GM12878 (cell line): ENCODE measurements around the gene SELENOM. TPM values are rescaled to one million over a fixed set of nuclear protein-coding genes. Genes with fewer than 3 reads are reported as not detected.

Experiments
- ATAC-seq: fragments of 200-7000 bp; cut with Tn5 transposase; 3 replicates; pipeline ENCODE4 v1.9.1; 2020; ENCODE audit warnings: mild to moderate bottlenecking, moderate library complexity
- BruUV-seq: library from RNA; stranded (reverse); fragments of 400-500 nt; replicated peaks from 2 replicates; lab custom pipeline; 2021; lab: Mats Ljungman, UMichigan
- CTCF ChIA-PET: fragments of 300-600 bp; sonication (Branson Sonifier 250); formaldehyde crosslinking; extraction: SDS; loops from one replicate; lab custom pipeline; 2021; ENCODE audit warnings: inconsistent platforms; lab: Yijun Ruan, JAX
- POLR2A ChIA-PET: fragments of 350-600 bp; formaldehyde crosslinking; extraction: SDS; loops from one replicate; lab custom pipeline; 2021; ENCODE audit warnings: inconsistent platforms; lab: Charles Lee
- RAD21 ChIA-PET: fragments of 300-600 bp; sonication (Branson Sonifier 250); formaldehyde crosslinking; loops from one replicate; lab custom pipeline; 2023; ENCODE audit warnings: antibody characterized with exemption; ENCODE audit not compliant: unreplicated experiment; lab: Charles Lee
- SMC1A ChIA-PET: fragments of 300-600 bp; sonication (Branson Sonifier 250); formaldehyde crosslinking; loops from one replicate; lab custom pipeline; 2023; ENCODE audit not compliant: unreplicated experiment, uncharacterized antibody; lab: Charles Lee
- DNase-seq: peaks from one replicate; pipeline ENCODE4 v3.0.0-alpha.2; 2011; ENCODE audit warnings: low read depth, low spot score
- FAIRE-seq: peaks from 3 replicates; lab custom pipeline; 2011; peaks lifted over from hg19 to GRCh38; lab: Jason Lieb, UNC
- H2AFZ ChIP-seq: 2 replicates; pipeline ENCODE4 v1.6.0; 2011; ENCODE audit warnings: low read depth, low read length, control low read depth; ENCODE audit not compliant: control insufficient read depth
- H3K27ac ChIP-seq: 2 replicates; pipeline ENCODE4 v1.5.1; 2011; ENCODE audit warnings: control low read depth; ENCODE audit not compliant: control insufficient read depth, insufficient read depth
- H3K27me3 ChIP-seq, 2 experiments: replicated peaks in 1 of 2; 2 replicates each; pipeline versions ENCODE4 v1.6.0 to v1.6.1; 2011; ENCODE audit warnings: low read length in 1 of 2; ENCODE audit not compliant: control insufficient read depth in 2 of 2, insufficient read depth in 2 of 2
- H3K36me3 ChIP-seq, 2 experiments: 2 replicates each; pipeline ENCODE4 v1.5.1; 2011; ENCODE audit warnings: low read length in 1 of 2; ENCODE audit not compliant: control insufficient read depth in 2 of 2, insufficient read depth in 2 of 2
- H3K4me1 ChIP-seq: 2 replicates; pipeline ENCODE4 v1.6.1; 2011; ENCODE audit warnings: mild to moderate bottlenecking, low read length, moderate library complexity, mixed read lengths; ENCODE audit not compliant: control insufficient read depth, insufficient read depth
- H3K4me2 ChIP-seq: 2 replicates; pipeline ENCODE4 v1.6.0; 2011; ENCODE audit warnings: control low read depth; ENCODE audit not compliant: control insufficient read depth, insufficient read depth
- H3K4me3 ChIP-seq: fragments of 200-600 bp; sonication (generic); 2 replicates; pipeline ENCODE4 v1.5.1; 2016
- H3K79me2 ChIP-seq: 2 replicates; pipeline ENCODE4 v1.6.0; 2011; ENCODE audit warnings: low read length; ENCODE audit not compliant: control insufficient read depth, insufficient read depth
- H3K9ac ChIP-seq: 2 replicates; pipeline ENCODE4 v1.8.0; 2011; ENCODE audit warnings: low read length, control low read depth, mixed read lengths; ENCODE audit not compliant: control insufficient read depth, insufficient read depth
- H3K9me3 ChIP-seq: replicated peaks from 3 replicates; pipeline ENCODE4 v1.5.1; 2011; ENCODE audit warnings: mild to moderate bottlenecking, low read length; ENCODE audit not compliant: control insufficient read depth, insufficient read depth
- H4K20me1 ChIP-seq: 2 replicates; pipeline ENCODE4 v1.6.0; 2011; ENCODE audit not compliant: control insufficient read depth, insufficient read depth
- EZH2 ChIP-seq: IDR thresholded peaks from 2 replicates; pipeline ENCODE4 v1.6.1; 2012; ENCODE audit warnings: low read depth, mild to moderate bottlenecking, control low read depth, inconsistent platforms, low read length, borderline replicate concordance; ENCODE audit not compliant: control insufficient read depth
- FOXM1 ChIP-seq: IDR thresholded peaks from 2 replicates; pipeline ENCODE4 v1.6.1; 2012; ENCODE audit warnings: low read depth, mild to moderate bottlenecking, inconsistent platforms, low read length, moderate library complexity
- GATAD2B ChIP-seq: fragments of 450-650 bp; conservative IDR thresholded peaks from 2 replicates; pipeline ENCODE4 v1.6.1; 2017; ENCODE audit warnings: low read depth, mild to moderate bottlenecking, moderate library complexity
- IKZF1 ChIP-seq: fragments of 450-650 bp; conservative IDR thresholded peaks from 2 replicates; pipeline ENCODE4 v1.6.1; 2017; ENCODE audit warnings: antibody characterized with exemption, mild to moderate bottlenecking
- KDM1A ChIP-seq: fragments of 200-600 bp; sonication (generic); IDR thresholded peaks from 2 replicates; pipeline ENCODE4 v1.6.1; 2016; ENCODE audit warnings: borderline replicate concordance
- NFIC ChIP-seq: IDR thresholded peaks from 2 replicates; pipeline ENCODE4 v1.6.1; 2012; ENCODE audit warnings: low read depth, mild to moderate bottlenecking, inconsistent platforms, low read length, moderate library complexity
- NR2F1 ChIP-seq: fragments of 450-650 bp; conservative IDR thresholded peaks from 2 replicates; pipeline ENCODE4 v1.6.1; 2017; ENCODE audit warnings: mild to moderate bottlenecking
- SMC3 ChIP-seq: IDR thresholded peaks from 2 replicates; pipeline ENCODE4 v1.6.1; 2011; ENCODE audit warnings: low read length, improper control_type of control experiment, borderline replicate concordance
- TBL1XR1 ChIP-seq: IDR thresholded peaks from 2 replicates; pipeline ENCODE4 v1.6.1; 2012; ENCODE audit warnings: low read depth, low read length, improper control_type of control experiment
- in situ Hi-C: fragments of 300-500 bp; cut with MboI; formaldehyde crosslinking; loops from 9 replicates; pipeline ENCODE4 v1.14.3; 2018; ENCODE audit warnings: mixed read lengths
- intact Hi-C: fragments of 100-400 bp; cut with micrococcal nuclease; formaldehyde crosslinking; loops from one replicate; pipeline ENCODE4 v1.14.2; 2022; ENCODE audit not compliant: unreplicated experiment
- polyA plus RNA-seq, 11 experiments: library from polyadenylated mRNA; depleted of rRNA in 4 of 11; unstranded in 6 of 11; stranded (reverse) in 5 of 11; fragments of >200 nt; fragmentation: Nextera tagmentation in 4 of 11; fragmentation: Illumina TruSeq in 1 of 11; extraction: Ambion mirVana in 4 of 11; extraction: Trizol in 1 of 11; gene quantifications; 1 replicate in 1 of 11; 2 replicates in 10 of 11; pipeline versions ENCODE4 v1.2.1 to v1.2.3, GENCODE V29; 2011 to 2016; ENCODE audit warnings: inconsistent platforms in 2 of 11, missing spikeins in 2 of 11, low read depth in 1 of 11
- total RNA-seq, 4 experiments: library from RNA; depleted of rRNA in 3 of 4; stranded (reverse); fragments of >200 nt in 3 of 4; fragmentation: Illumina TruSeq in 1 of 4; extraction: Trizol in 1 of 4; gene quantifications; 2 replicates each; pipeline versions ENCODE4 v1.2.1 to v1.2.3, GENCODE V29; 2013 to 2021
- TF ChIP-seq, protein P1 (sequence below): IDR thresholded peaks from 2 replicates; pipeline ENCODE4 v1.6.1; 2012; ENCODE audit warnings: low read depth, low read length, improper control_type of control experiment
- TF ChIP-seq, protein P2 (sequence below): fragments of 450-650 bp; IDR thresholded peaks from 2 replicates; pipeline ENCODE4 v1.6.1; 2017; ENCODE audit warnings: antibody characterized with exemption, mild to moderate bottlenecking, moderate library complexity
- TF ChIP-seq, protein P3 (sequence below): fragments of 450-650 bp; IDR thresholded peaks from 2 replicates; pipeline ENCODE4 v1.6.1; 2016; ENCODE audit warnings: mild to moderate bottlenecking

Gene SELENOM
- total and polyA plus RNA-seq, 10 of the 15 experiments (the other 5 are each of a cell fraction or from before 2014, with no cell fraction given) = 0.80 to 8.3 (median 2.0) TPM

- Histone ChIP-seq H3K9ac (no peak overlapping the region), H4K20me1 (no peaks in the 10 kb centered on the region), H3K27ac (no peak overlapping the region), H3K9me3 (no peaks in the 10 kb centered on the region), H2AFZ (no peak overlapping the region), H3K27me3 (no peaks in the 10 kb centered on the region; a peak in 2 of 4 replicates), H3K4me1 (no peaks in the 10 kb centered on the region), H3K36me3 (no peaks in the 10 kb centered on the region), H3K79me2 (no peaks in the 10 kb centered on the region), H3K4me3 (no peak overlapping the region), H3K4me2 (no peak overlapping the region)
- RAD21 ChIA-PET = no interaction called here
- TF ChIP-seq KDM1A = no peak
- no peak for TF ChIP-seq TBL1XR1
- TF ChIP-seq, protein P1, sequence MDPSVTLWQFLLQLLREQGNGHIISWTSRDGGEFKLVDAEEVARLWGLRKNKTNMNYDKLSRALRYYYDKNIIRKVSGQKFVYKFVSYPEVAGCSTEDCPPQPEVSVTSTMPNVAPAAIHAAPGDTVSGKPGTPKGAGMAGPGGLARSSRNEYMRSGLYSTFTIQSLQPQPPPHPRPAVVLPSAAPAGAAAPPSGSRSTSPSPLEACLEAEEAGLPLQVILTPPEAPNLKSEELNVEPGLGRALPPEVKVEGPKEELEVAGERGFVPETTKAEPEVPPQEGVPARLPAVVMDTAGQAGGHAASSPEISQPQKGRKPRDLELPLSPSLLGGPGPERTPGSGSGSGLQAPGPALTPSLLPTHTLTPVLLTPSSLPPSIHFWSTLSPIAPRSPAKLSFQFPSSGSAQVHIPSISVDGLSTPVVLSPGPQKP = no peak
- no peak for TF ChIP-seq EZH2
- no peak for TF ChIP-seq SMC3
- no peak for TF ChIP-seq IKZF1
- TF ChIP-seq, protein P2, sequence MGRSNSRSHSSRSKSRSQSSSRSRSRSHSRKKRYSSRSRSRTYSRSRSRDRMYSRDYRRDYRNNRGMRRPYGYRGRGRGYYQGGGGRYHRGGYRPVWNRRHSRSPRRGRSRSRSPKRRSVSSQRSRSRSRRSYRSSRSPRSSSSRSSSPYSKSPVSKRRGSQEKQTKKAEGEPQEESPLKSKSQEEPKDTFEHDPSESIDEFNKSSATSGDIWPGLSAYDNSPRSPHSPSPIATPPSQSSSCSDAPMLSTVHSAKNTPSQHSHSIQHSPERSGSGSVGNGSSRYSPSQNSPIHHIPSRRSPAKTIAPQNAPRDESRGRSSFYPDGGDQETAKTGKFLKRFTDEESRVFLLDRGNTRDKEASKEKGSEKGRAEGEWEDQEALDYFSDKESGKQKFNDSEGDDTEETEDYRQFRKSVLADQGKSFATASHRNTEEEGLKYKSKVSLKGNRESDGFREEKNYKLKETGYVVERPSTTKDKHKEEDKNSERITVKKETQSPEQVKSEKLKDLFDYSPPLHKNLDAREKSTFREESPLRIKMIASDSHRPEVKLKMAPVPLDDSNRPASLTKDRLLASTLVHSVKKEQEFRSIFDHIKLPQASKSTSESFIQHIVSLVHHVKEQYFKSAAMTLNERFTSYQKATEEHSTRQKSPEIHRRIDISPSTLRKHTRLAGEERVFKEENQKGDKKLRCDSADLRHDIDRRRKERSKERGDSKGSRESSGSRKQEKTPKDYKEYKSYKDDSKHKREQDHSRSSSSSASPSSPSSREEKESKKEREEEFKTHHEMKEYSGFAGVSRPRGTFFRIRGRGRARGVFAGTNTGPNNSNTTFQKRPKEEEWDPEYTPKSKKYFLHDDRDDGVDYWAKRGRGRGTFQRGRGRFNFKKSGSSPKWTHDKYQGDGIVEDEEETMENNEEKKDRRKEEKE = no peak
- TF ChIP-seq NFIC = no peak
- no peak for TF ChIP-seq FOXM1
- TF ChIP-seq NR2F1 = no peak
- no peak for TF ChIP-seq GATAD2B
- TF ChIP-seq, protein P3, sequence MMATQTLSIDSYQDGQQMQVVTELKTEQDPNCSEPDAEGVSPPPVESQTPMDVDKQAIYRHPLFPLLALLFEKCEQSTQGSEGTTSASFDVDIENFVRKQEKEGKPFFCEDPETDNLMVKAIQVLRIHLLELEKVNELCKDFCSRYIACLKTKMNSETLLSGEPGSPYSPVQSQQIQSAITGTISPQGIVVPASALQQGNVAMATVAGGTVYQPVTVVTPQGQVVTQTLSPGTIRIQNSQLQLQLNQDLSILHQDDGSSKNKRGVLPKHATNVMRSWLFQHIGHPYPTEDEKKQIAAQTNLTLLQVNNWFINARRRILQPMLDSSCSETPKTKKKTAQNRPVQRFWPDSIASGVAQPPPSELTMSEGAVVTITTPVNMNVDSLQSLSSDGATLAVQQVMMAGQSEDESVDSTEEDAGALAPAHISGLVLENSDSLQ = no peak
- CTCF ChIA-PET = interaction anchor here (1.0 kb wide), 1 partner anchor 36 kb away, joined by 7 read pairs; no protein-coding TSS in a partner anchor
- in situ Hi-C loops = no loop called here
- ATAC-seq (no peak), FAIRE-seq (no peak), DNase-seq (no peak)
- SMC1A ChIA-PET = no interaction called here
- POLR2A ChIA-PET = no interaction called here
- no TSS peak for BruUV-seq
- intact Hi-C loops = no loop called here
Measured at GRCh38 chr22:31144223-31144622, 36.9 kb upstream of the SELENOM start.
